ENCODE measurements around the gene COL18A1.

Gene COL18A1

GRCh38 chr21:45504516-45505415, 99.8 kb downstream of the COL18A1 start:
- no peak for DNase-seq (ENCODE audit: low read depth in 2 of 2, low spot score in 1 of 2)

- DNase-seq (ENCODE audit: low read depth in 2 of 2, low spot score in 1 of 2): no peak
These were observed 100.6 kb downstream of the COL18A1 start for GRCh38 chr21:45505416-45506021.

- no peak for DNase-seq (ENCODE audit: low read depth in 2 of 2, low spot score in 1 of 2)
These were observed 101.4 kb downstream of the COL18A1 start for GRCh38 chr21:45506241-45506817.

GRCh38 chr21:45506836-45507522, 102.0 kb downstream of the COL18A1 start:
- no peak for DNase-seq (ENCODE audit: low read depth in 2 of 2, low spot score in 1 of 2)

GRCh38 chr21:45507523-45507875, 102.5 kb downstream of the COL18A1 start:
- no peak for DNase-seq (ENCODE audit: low read depth in 2 of 2, low spot score in 1 of 2)

- DNase-seq (ENCODE audit: low read depth in 2 of 2, low spot score in 1 of 2): no peak
These were observed 103.0 kb downstream of the COL18A1 start for GRCh38 chr21:45507888-45508508.

- no peak for DNase-seq (ENCODE audit: low read depth in 2 of 2, low spot score in 1 of 2)
These were observed 103.9 kb downstream of the COL18A1 start for GRCh38 chr21:45508607-45509565.

- no peak for DNase-seq (ENCODE audit: low read depth in 2 of 2, low spot score in 1 of 2)
These were observed 104.9 kb downstream of the COL18A1 start for GRCh38 chr21:45509566-45510465.

GRCh38 chr21:45510466-45510955, 105.5 kb downstream of the COL18A1 start:
- DNase-seq (ENCODE audit: low read depth in 2 of 2, low spot score in 1 of 2): no peak

- DNase-seq (ENCODE audit: low read depth in 2 of 2, low spot score in 1 of 2): no peak
These were observed 106.0 kb downstream of the COL18A1 start for GRCh38 chr21:45511007-45511406.

GRCh38 chr21:45511661-45512431, 106.9 kb downstream of the COL18A1 start:
- no peak for DNase-seq (ENCODE audit: low read depth in 2 of 2, low spot score in 1 of 2)

- no peak for DNase-seq (ENCODE audit: low read depth in 2 of 2, low spot score in 1 of 2)
These were observed 107.6 kb downstream of the COL18A1 start for GRCh38 chr21:45512626-45513002.

GRCh38 chr21:45513003-45513717, 108.2 kb downstream of the COL18A1 start:
- DNase-seq (ENCODE audit: low read depth in 2 of 2, low spot score in 1 of 2): no peak

- DNase-seq (ENCODE audit: low read depth in 2 of 2, low spot score in 1 of 2): no peak
These were observed 108.9 kb downstream of the COL18A1 start for GRCh38 chr21:45513741-45514310.

- DNase-seq (ENCODE audit: low read depth in 2 of 2, low spot score in 1 of 2): no peak
These were observed 109.5 kb downstream of the COL18A1 start for GRCh38 chr21:45514311-45515021.

- no peak for DNase-seq (ENCODE audit: low read depth in 2 of 2, low spot score in 1 of 2)
These were observed 110.5 kb downstream of the COL18A1 start for GRCh38 chr21:45515241-45516061.

Data from stimulated activated CD8-positive, alpha-beta memory T cell treated with anti-CD3 and anti-CD28 coated beads, Interleukin-4, amount 100 ng/mL, for 4 hours (primary cell).